Psoas muscle (tissue), 8 donors: ENCODE data around the gene SARM1. TPM values are rescaled to one million over a fixed set of nuclear protein-coding genes. Genes with fewer than 3 reads are reported as not detected.

Experiments
- ATAC-seq, 4 donors: fragments of 200-7000 bp; cut with Tn5 transposase; one replicate each; pipeline ENCODE4 v1.9.1; 2020; ENCODE audit warnings: moderate library complexity in 3 of 4, mild to moderate bottlenecking in 2 of 4
- DNase-seq, 2 donors: peaks; one replicate each; pipeline ENCODE4 v3.0.0-alpha.2; 2020
- H3K27ac ChIP-seq: fragments of 200-600 bp; one replicate; pipeline ENCODE4 v1.8.0; 2022
- H3K27me3 ChIP-seq, 3 donors: fragments of 200-600 bp in 1 of 3; one replicate each; pipeline versions ENCODE4 v1.6.1 to v1.8.0; 2013 to 2022; ENCODE audit warnings: low read length in 2 of 3, mild to moderate bottlenecking in 2 of 3, moderate library complexity in 1 of 3; ENCODE audit not compliant: insufficient read depth in 3 of 3
- H3K36me3 ChIP-seq, 2 donors: fragments of 200-600 bp in 1 of 2; one replicate each; pipeline versions ENCODE4 v1.6.1 to v1.8.0; 2013 to 2022; ENCODE audit warnings: low read depth in 1 of 2, mild to moderate bottlenecking in 1 of 2, moderate library complexity in 1 of 2; ENCODE audit not compliant: insufficient read depth in 1 of 2
- H3K4me1 ChIP-seq: fragments of 200-600 bp; one replicate; pipeline ENCODE4 v1.8.0; 2022
- H3K4me3 ChIP-seq: fragments of 200-600 bp; one replicate; pipeline ENCODE4 v1.8.0; 2022; ENCODE audit warnings: mild to moderate bottlenecking
- H3K9me3 ChIP-seq: fragments of 200-600 bp; one replicate; pipeline ENCODE4 v1.8.0; 2022
- CTCF ChIP-seq: fragments of 200-600 bp; IDR thresholded peaks from one replicate; pipeline ENCODE4 v1.8.0; 2022; ENCODE audit warnings: antibody characterized with exemption
- WGBS, 3 donors: extraction: QIAGEN DNeasy Blood & Tissue Kit; methylation state at CpG; one replicate each; pipeline versions ENCODE4 v1.1.6 to v1.1.7; 2013; 5-methylcytosine and 5-hydroxymethylcytosine counted together
- intact Hi-C, 2 donors: fragments of 100-400 bp; cut with DNase I; formaldehyde crosslinking; loops; one replicate each; pipeline versions ENCODE4 v1.11.0 to v1.14.2; 2022
- polyA plus RNA-seq, 3 donors: library from polyadenylated mRNA; stranded (reverse); fragments of 200-250 nt; gene quantifications; one replicate each; pipeline ENCODE4 v1.2.3, GENCODE V29; 2013
- total RNA-seq, 4 donors: library from RNA; stranded (reverse); fragmentation: NEBNext Ultra II Directional in 2 of 4; extraction: Animal tissue kit (Norgen Biotek cat#: 25700) in 2 of 4; gene quantifications; one replicate each; pipeline versions ENCODE4 v1.2.1 to v1.2.4, GENCODE V29; 2021 to 2023
- donor health status: healthy with polysubstance abuse.
- donor health status: DM: no; HTN: no; CAD: no; lungs with moderate emphysema.
- donor health status: Bipolar disorder and iron deficiency.
- donor health status: healthy.
- donor health status: DM: yes; HTN: yes; CAD: no.
- donor health status: DM: no; HTN: no; CAD: no.
- donor health status: DM: no; HTN: no; CAD: no.
- donor health status: DM: yes; HTN: yes; CAD: no.

The SARM1 gene
- total and polyA plus RNA-seq, 7 donors, result 0.77 to 2.2 (median 1.8) TPM

GRCh38 chr17:28398280-28398981 lies 26.9 kb downstream of the SARM1 start:
- Histone ChIP-seq H3K27ac (no peak overlapping the region), H3K4me3 (no peak overlapping the region), H3K9me3 (no peaks in the 10 kb centered on the region), H3K4me1 (no peaks in the 10 kb centered on the region), H3K36me3 (peaks cover 0 to 79% of the 10 kb centered on the region in 2 donors), H3K27me3 (no peaks in the 10 kb centered on the region)
- peak in 1 of 4 donors; percentile 23 for ATAC-seq
- no peak for TF ChIP-seq CTCF
- 65 to 68% (median 65%) methylated on average over 6 of the region's 6 CpGs for WGBS, 3 donors
- intact Hi-C loops, result no loop called here
- no peak for DNase-seq

GRCh38 chr17:28399808-28400207 lies 28.3 kb downstream of the SARM1 start:
- no peak for DNase-seq
- intact Hi-C loops, result no loop called here
- Histone ChIP-seq H3K27me3 (no peaks in the 10 kb centered on the region), H3K4me3 (no peak overlapping the region), H3K9me3 (no peaks in the 10 kb centered on the region), H3K4me1 (no peaks in the 10 kb centered on the region), H3K36me3 (peaks cover 0 to 81% of the 10 kb centered on the region in 2 donors), H3K27ac (no peak overlapping the region)
- WGBS, 3 donors, result 92 to 95% (median 93%) methylated on average over 4 of the region's 4 CpGs
- ATAC-seq, result no peak
- TF ChIP-seq CTCF, result no peak

- TF ChIP-seq CTCF, result no peak
- intact Hi-C loops, result no loop called here
- H3K36me3 ChIP-seq, result peaks cover 0 to 64% of the 10 kb centered on the region in 2 donors
- no peak overlapping the region for H3K27ac ChIP-seq
- no peaks in the 10 kb centered on the region for H3K9me3 ChIP-seq
- no peaks in the 10 kb centered on the region for H3K4me1 ChIP-seq
- ATAC-seq (no peak), DNase-seq (no peak)
- H3K27me3 ChIP-seq, result no peaks in the 10 kb centered on the region
- WGBS, 3 donors, result 44 to 52% (median 45%) methylated on average over 3 of the region's 3 CpGs
- H3K4me3 ChIP-seq, result no peak overlapping the region
Observed at GRCh38 chr17:28402224-28402630, 30.7 kb downstream of the SARM1 start.

- intact Hi-C loops, result no loop called here
- WGBS, 3 donors, result 85 to 89% (median 88%) methylated on average over 6 of the region's 6 CpGs
- H3K27me3 ChIP-seq, result no peaks in the 10 kb centered on the region
- no peak for TF ChIP-seq CTCF
- H3K27ac ChIP-seq, result no peak overlapping the region
- peaks cover 0 to 58% of the 10 kb centered on the region in 2 donors for H3K36me3 ChIP-seq
- H3K9me3 ChIP-seq, result no peaks in the 10 kb centered on the region
- H3K4me3 ChIP-seq, result no peak overlapping the region
- DNase-seq (no peak), ATAC-seq (no peak)
- no peaks in the 10 kb centered on the region for H3K4me1 ChIP-seq
Observed at GRCh38 chr17:28402844-28403243, 31.4 kb downstream of the SARM1 start.

- Histone ChIP-seq H3K27me3 (no peaks in the 10 kb centered on the region), H3K36me3 (peaks cover 0 to 47% of the 10 kb centered on the region in 2 donors), H3K4me1 (no peaks in the 10 kb centered on the region), H3K27ac (no peak overlapping the region), H3K4me3 (no peak overlapping the region), H3K9me3 (no peaks in the 10 kb centered on the region)
- ATAC-seq, result no peak
- no peak for TF ChIP-seq CTCF
- WGBS, 3 donors, result 87 to 91% (median 90%) methylated on average over 2 of the region's 2 CpGs
- intact Hi-C loops, result no loop called here
- no peak for DNase-seq
Observed at GRCh38 chr17:28404007-28404406, 32.5 kb downstream of the SARM1 start.
